CD4-positive, alpha-beta T cell treated with Interferon gamma for 1 hour (primary cell): ENCODE measurements around the gene BAZ1B.
A peak's percentile ranks its signal among the peaks of the same experiment; 100 is the strongest.
"Not testable (repeated sequence)": the region's sequence is repeated elsewhere in the genome, so short reads cannot be mapped to it uniquely, and the experiment has no call there.

ENCODE experiments used
- DNase-seq: peaks from one replicate; pipeline ENCODE4 v3.0.0-alpha.2; 2020

The BAZ1B gene

GRCh38 chr7:73424489-73424885 is 97.6 kb downstream of the BAZ1B start:
- DNase-seq = no peak

- no peak for DNase-seq
Measured at GRCh38 chr7:73423519-73424488, 98.3 kb downstream of the BAZ1B start.

GRCh38 chr7:73420610-73421009 is 101.5 kb downstream of the BAZ1B start:
- DNase-seq = not testable (repeated sequence)

- not testable (repeated sequence) for DNase-seq
Measured at GRCh38 chr7:73420016-73420415, 102.1 kb downstream of the BAZ1B start.

- no peak for DNase-seq
Measured at GRCh38 chr7:73418113-73418703, 103.9 kb downstream of the BAZ1B start.

GRCh38 chr7:73410541-73411131 is 111.5 kb downstream of the BAZ1B start:
- DNase-seq = not testable (repeated sequence)

GRCh38 chr7:73404860-73405259 is 117.2 kb downstream of the BAZ1B start:
- not testable (repeated sequence) for DNase-seq

- DNase-seq = peak; percentile 78
Measured at GRCh38 chr7:73399185-73400050, 122.7 kb downstream of the BAZ1B start.

GRCh38 chr7:73397521-73398281 is 124.4 kb downstream of the BAZ1B start:
- no peak for DNase-seq

- DNase-seq = no peak
Measured at GRCh38 chr7:73395538-73396503, 126.3 kb downstream of the BAZ1B start.

- no peak for DNase-seq
Measured at GRCh38 chr7:73394422-73394821, 127.7 kb downstream of the BAZ1B start.

GRCh38 chr7:73391396-73391795 is 130.7 kb downstream of the BAZ1B start:
- no peak for DNase-seq
